ENCODE data around the gene NDST4.

The NDST4 gene

DNA sequence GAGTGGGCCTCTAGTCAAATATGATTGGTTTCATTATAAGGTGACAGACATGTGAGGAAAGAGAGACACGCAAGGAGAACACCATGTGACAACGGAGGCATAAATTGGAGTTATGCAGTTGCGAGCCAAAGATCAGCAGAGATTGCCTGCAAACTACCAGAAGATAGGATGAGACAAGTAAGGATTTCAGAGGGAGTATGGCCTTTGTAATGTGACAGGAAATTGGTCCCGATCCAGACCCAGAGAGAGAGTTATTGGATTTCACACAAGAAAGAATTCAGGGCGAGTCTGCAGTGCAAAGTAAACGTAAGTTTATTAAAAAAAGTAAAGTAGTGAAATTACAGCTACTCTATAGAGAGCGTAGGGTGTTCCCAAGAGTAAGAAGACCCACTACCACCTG, 35.7 kb upstream of the NDST4 start:
- TF ChIP-seq, protein P1, sequence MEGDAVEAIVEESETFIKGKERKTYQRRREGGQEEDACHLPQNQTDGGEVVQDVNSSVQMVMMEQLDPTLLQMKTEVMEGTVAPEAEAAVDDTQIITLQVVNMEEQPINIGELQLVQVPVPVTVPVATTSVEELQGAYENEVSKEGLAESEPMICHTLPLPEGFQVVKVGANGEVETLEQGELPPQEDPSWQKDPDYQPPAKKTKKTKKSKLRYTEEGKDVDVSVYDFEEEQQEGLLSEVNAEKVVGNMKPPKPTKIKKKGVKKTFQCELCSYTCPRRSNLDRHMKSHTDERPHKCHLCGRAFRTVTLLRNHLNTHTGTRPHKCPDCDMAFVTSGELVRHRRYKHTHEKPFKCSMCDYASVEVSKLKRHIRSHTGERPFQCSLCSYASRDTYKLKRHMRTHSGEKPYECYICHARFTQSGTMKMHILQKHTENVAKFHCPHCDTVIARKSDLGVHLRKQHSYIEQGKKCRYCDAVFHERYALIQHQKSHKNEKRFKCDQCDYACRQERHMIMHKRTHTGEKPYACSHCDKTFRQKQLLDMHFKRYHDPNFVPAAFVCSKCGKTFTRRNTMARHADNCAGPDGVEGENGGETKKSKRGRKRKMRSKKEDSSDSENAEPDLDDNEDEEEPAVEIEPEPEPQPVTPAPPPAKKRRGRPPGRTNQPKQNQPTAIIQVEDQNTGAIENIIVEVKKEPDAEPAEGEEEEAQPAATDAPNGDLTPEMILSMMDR (IDR thresholded peaks at IDR 0.05) = no peak
- no peak for DNase-seq
- Mint-ChIP-seq H3K27me3 (ENCODE audit: low read depth, poor library complexity) (no peaks in the 10 kb centered on the region), H3K9me3 (no peaks in the 10 kb centered on the region), H3K4me1 (no peaks in the 10 kb centered on the region), H3K36me3 (ENCODE audit: low read depth) (no peaks in the 10 kb centered on the region), H3K27ac (no peak overlapping the region), H3K4me3 (no peak overlapping the region)

DNA sequence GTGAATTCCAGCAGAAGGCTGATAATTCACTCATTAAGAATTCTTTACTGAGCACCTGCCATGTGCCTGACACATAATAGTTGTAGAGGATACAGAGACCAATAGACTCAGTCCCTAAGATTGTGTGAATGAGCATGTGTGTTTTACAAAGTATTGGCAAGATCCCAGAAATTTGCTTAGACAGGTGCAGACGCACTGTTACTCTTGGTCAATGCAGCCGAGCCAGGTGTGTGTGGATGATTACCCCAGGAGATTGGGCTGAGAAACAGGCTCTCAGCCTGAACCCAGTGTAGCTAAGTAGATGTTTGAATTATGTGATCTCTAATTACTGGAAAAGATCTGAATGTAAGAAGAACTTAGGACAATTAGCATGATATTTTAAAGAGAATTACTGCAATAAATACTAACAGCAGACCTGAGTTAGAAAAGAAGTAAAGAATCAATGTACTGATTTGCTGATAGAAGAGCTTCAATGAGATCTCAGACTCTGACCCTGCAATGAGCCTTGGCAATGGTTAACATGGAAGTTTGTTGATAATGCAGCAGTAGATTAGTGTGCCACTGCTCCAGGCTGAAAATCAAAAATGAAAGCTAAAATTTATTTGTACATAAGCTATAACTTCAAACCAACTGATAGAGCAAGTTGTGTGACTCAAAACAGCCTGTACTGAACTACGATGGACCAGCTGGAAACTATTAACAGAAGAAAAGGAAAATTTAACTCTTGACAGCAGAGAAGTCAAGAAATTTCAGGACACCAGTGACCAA, 32.2 kb upstream of the NDST4 start:
- H3K36me3 Mint-ChIP-seq (ENCODE audit: low read depth) = no peaks in the 10 kb centered on the region
- H3K4me3 Mint-ChIP-seq = no peak overlapping the region
- no peaks in the 10 kb centered on the region for H3K27me3 Mint-ChIP-seq (ENCODE audit: low read depth, poor library complexity)
- no peak overlapping the region for H3K27ac Mint-ChIP-seq
- TF ChIP-seq, protein P1 (IDR thresholded peaks at IDR 0.05) = no peak
- no peaks in the 10 kb centered on the region for H3K4me1 Mint-ChIP-seq
- H3K9me3 Mint-ChIP-seq = no peaks in the 10 kb centered on the region
- no peak for DNase-seq

DNA sequence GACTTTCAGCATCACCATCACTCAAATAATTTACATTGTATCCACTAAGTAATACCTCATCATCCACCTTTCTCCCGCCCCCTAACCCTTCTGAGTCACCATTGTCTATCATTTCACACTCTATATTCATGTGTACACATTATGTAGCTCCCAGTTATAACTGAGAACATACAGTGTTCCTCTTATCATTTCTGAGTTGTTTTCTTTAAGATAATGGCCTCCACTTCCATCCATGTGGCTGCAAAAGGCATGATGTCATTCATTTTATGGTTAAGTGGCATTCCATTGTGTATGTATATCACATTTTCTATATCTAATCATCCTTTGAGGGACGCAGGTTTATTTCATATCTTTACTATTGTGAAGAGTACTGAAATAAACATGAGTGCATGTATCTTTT, 14.6 kb upstream of the NDST4 start:
- no peak overlapping the region for H3K4me3 Mint-ChIP-seq
- no peak overlapping the region for H3K27ac Mint-ChIP-seq
- no peak for DNase-seq
- H3K4me1 Mint-ChIP-seq = no peaks in the 10 kb centered on the region
- no peaks in the 10 kb centered on the region for H3K36me3 Mint-ChIP-seq (ENCODE audit: low read depth)
- TF ChIP-seq, protein P1 (IDR thresholded peaks at IDR 0.05) = no peak
- peaks cover 4% of the 10 kb centered on the region for H3K27me3 Mint-ChIP-seq (ENCODE audit: low read depth, poor library complexity)
- no peaks in the 10 kb centered on the region for H3K9me3 Mint-ChIP-seq

DNA sequence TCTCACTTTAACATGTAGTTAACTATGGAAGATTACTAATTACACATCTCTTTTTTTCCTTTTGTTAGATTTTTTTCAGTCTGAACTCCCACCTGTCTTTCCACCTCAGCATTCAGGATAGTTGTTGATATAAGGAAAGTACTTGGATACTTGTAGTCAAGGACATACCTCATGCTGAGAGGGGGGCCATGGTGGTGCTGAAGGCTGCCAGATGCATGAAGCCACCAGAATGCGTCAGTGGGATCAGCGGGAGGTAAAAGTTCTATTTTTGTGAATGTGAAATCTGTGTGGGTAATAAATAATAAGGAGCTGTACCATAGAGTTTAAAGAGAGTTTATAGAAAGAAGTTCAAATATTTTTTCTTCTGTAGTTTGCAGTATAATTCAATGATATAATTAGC, 13.1 kb upstream of the NDST4 start:
- H3K9me3 Mint-ChIP-seq = no peaks in the 10 kb centered on the region
- DNase-seq = no peak
- H3K4me3 Mint-ChIP-seq = no peak overlapping the region
- peaks cover 4% of the 10 kb centered on the region for H3K27me3 Mint-ChIP-seq (ENCODE audit: low read depth, poor library complexity)
- no peak overlapping the region for H3K27ac Mint-ChIP-seq
- H3K36me3 Mint-ChIP-seq (ENCODE audit: low read depth) = no peaks in the 10 kb centered on the region
- TF ChIP-seq, protein P1 (IDR thresholded peaks at IDR 0.05) = no peak
- no peaks in the 10 kb centered on the region for H3K4me1 Mint-ChIP-seq

DNA sequence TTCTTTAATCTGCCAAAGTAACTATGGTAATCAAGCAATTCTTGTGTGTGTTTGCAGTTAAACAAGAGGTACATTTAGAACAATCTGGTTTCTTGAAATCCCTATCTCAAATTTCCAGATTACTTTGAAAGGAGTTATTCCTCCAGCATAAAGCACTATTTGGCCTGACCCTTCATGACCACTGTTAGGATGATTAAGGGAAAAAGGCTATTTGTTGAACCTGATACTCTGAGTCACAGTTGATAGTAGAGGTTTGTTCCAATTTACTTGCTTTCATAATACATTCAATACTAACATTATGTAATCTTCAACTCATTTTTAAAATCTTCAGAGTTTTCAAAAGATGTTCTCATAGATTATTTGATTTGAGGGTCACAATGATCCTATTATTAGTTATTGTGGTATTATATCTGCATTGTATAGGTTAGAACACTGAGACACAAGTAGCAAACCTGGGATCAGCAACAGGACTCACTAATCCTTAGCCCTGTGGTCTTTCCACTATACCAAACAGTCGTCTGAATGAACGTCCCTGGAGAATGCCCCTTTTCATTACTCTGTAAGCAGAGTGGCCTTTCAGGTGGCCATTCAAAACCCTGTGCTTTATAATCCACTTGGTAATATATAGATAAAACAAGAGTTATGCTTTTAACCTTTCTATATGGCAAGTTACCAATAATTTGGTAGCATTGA, 8.1 kb upstream of the NDST4 start:
- Mint-ChIP-seq H3K9me3 (no peaks in the 10 kb centered on the region), H3K4me1 (no peaks in the 10 kb centered on the region)

More for the DNA sequence above, 8.1 kb upstream of the NDST4 start:
- TF ChIP-seq, protein P1 (IDR thresholded peaks at IDR 0.05) = no peak
- H3K4me3 Mint-ChIP-seq = no peak overlapping the region
- no peak for DNase-seq
- no peaks in the 10 kb centered on the region for H3K27me3 Mint-ChIP-seq (ENCODE audit: low read depth, poor library complexity)
- H3K27ac Mint-ChIP-seq = no peak overlapping the region
- no peaks in the 10 kb centered on the region for H3K36me3 Mint-ChIP-seq (ENCODE audit: low read depth)

All from nephron progenitor cell (in vitro differentiated cells).